Measurements from ENCODE around the gene RPH3AL.

RPH3AL gene

DNA sequence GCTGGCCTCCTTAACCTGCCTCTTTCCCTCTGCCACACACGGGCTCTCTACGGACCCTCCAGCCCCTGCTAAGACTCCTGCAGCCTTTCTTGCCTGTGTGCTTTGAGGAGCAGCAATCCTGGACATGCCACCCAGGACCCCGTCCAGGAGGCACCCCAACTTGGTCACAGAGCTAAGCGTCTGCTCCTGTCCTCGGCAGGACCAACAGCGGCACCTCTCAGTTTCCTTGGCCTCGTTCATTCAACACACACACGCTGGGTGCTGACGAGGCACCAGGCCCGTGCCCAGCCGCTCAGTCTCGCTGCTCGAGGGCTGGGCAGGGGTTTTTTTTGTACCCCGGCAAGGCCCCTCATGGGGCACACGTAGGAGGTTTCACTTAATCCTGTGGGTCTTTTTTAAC is 15.2 kb downstream of the RPH3AL start:
- H3K27me3 ChIP-seq (replicated peaks): peaks cover 8% of the 10 kb centered on the region
- in situ Hi-C loops (cut with HindIII; ENCODE audit: low pct_ligation_motif_present, low sequenced_read_pairs): no loop called here
- H3K36me3 ChIP-seq (replicated peaks): no peaks in the 10 kb centered on the region
- H3K4me3 ChIP-seq (ENCODE audit: low read depth, low read length): no peak overlapping the region
- TF ChIP-seq, protein P1, sequence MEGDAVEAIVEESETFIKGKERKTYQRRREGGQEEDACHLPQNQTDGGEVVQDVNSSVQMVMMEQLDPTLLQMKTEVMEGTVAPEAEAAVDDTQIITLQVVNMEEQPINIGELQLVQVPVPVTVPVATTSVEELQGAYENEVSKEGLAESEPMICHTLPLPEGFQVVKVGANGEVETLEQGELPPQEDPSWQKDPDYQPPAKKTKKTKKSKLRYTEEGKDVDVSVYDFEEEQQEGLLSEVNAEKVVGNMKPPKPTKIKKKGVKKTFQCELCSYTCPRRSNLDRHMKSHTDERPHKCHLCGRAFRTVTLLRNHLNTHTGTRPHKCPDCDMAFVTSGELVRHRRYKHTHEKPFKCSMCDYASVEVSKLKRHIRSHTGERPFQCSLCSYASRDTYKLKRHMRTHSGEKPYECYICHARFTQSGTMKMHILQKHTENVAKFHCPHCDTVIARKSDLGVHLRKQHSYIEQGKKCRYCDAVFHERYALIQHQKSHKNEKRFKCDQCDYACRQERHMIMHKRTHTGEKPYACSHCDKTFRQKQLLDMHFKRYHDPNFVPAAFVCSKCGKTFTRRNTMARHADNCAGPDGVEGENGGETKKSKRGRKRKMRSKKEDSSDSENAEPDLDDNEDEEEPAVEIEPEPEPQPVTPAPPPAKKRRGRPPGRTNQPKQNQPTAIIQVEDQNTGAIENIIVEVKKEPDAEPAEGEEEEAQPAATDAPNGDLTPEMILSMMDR (IDR thresholded peaks at IDR 0.05; ENCODE audit: low read depth, low read length, missing control alignments): no peak
- no peak for DNase-seq
- H3K27ac ChIP-seq: no peak overlapping the region

DNA sequence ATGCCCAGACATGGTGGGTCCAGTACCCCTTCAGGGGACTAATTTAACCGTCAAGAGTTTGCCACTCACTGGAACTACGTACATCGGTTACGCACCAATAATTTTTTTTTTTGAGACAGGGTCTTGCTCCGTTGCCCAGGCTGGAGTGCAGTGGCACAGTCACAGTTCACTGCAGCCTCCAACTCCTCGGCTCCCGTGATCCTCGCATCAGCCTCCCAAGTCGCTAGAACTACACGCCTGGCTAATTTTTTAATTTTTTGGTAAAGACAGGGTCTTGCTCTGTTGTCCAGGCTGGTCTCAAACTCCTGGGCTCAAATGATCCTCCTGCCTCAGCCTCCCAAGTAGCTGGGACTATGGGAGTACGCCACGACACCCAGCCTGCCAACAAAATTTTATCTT is 15.6 kb downstream of the RPH3AL start:
- Histone ChIP-seq H3K36me3 (replicated peaks) (no peaks in the 10 kb centered on the region), H3K4me3 (ENCODE audit: low read depth, low read length) (no peak overlapping the region), H3K27ac (no peak overlapping the region), H3K27me3 (replicated peaks) (peaks cover 8% of the 10 kb centered on the region)
- TF ChIP-seq, protein P1 (IDR thresholded peaks at IDR 0.05; ENCODE audit: low read depth, low read length, missing control alignments): no peak
- no peak for DNase-seq
- in situ Hi-C loops (cut with HindIII; ENCODE audit: low pct_ligation_motif_present, low sequenced_read_pairs): no loop called here

DNA sequence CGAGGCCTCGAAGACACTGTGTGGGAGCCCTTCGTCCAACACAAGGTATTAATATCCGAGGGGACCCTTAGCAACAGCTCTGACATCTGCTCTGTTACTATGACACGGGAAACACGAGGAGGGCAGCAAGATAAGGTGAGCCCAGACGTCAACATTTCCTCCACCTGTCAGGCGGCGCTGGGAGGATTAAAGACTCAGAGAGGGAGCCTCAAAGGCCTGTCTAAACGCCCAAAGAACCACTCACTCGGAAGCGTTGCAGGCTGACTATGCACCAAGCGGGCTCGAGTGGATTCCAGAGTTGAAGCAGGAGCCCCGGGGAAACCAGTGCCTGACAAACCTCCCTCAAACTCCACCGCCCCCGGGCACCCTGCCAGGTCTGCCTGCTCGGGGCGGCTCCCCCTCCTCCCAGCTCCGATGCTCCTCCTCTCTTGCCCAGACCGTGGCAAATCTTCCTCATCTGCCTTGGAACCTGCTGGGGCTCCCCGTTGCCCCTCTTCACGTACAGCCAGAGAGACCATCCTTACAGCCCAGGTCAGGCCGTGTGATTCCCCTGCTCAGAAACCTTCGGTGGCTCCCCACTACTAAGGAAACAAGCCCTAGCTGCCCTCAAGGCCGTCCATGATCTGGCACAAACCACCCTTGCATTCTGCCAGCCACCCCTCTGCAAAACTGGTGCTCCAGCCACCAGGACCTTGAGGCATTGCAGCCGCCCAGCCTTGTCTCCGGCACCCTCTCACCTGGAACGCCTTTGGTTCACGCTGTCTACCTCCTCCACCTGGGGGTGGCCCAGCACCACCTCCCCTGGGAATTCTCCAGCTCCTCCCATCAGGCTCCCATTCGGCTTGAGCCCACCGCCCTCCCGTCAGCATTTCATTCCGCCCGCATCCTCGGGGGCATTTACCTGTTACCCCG is 16.2 kb downstream of the RPH3AL start:
- no peak for DNase-seq
- no peaks in the 10 kb centered on the region for H3K36me3 ChIP-seq (replicated peaks)
- TF ChIP-seq, protein P1 (IDR thresholded peaks at IDR 0.05; ENCODE audit: low read depth, low read length, missing control alignments): no peak
- in situ Hi-C loops (cut with HindIII; ENCODE audit: low pct_ligation_motif_present, low sequenced_read_pairs): no loop called here
- no peak overlapping the region for H3K27ac ChIP-seq
- H3K4me3 ChIP-seq (ENCODE audit: low read depth, low read length): no peak overlapping the region
- H3K27me3 ChIP-seq (replicated peaks): peaks cover 10% of the 10 kb centered on the region

DNA sequence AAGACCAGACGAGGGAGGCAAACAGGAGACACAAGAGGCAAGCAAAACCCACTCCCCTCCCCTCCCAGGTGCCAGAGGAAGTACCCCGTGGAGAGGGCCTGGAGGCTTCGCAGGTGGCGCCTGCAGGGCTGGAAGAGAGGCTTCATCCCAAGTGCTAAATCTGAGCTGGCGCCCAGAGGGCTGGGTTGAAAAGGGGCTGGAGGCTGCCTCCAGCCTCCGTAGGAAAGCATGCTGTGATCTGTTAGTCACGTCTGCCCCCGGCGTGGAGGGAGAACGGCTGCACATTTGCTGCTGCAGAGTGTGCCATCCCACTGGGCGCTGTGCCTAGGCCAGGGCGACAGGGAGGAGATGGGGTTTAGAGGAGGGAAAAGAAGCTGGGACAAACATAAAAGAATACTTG is 16.9 kb downstream of the RPH3AL start:
- DNase-seq: no peak

DNA sequence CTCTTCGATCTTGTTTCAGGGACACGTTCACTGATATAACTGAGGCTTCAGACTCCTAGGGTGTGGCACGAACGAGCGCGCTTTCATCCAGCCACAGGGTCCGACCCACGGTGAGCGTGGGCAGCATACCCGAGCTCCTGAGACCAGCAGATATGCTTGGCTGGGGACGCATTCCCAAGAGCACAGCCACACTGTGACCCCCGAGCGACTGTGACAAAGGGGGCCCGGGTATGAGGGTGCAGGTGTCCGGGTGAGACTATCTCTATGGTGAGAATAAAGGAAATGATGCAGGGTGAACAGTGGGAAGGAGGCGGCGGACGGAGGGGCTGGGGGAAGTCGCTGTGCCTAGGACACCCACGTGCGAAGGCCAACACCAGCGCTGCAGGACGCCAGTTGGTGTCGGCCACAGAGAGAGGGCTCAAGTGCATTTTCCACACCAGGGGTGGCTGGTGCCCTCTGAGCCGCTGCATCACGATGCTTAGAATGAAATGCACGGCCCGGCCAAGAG is 17.6 kb downstream of the RPH3AL start:
- Histone ChIP-seq H3K27ac (no peak overlapping the region), H3K4me3 (ENCODE audit: low read depth, low read length) (no peak overlapping the region), H3K36me3 (replicated peaks) (no peaks in the 10 kb centered on the region), H3K27me3 (replicated peaks) (peaks cover 11% of the 10 kb centered on the region)
- in situ Hi-C loops (cut with HindIII; ENCODE audit: low pct_ligation_motif_present, low sequenced_read_pairs): no loop called here
- TF ChIP-seq, protein P1 (IDR thresholded peaks at IDR 0.05; ENCODE audit: low read depth, low read length, missing control alignments): no peak
- no peak for DNase-seq

More for the DNA sequence above, 16.9 kb downstream of the RPH3AL start:
- Histone ChIP-seq H3K27me3 (replicated peaks) (peaks cover 11% of the 10 kb centered on the region), H3K36me3 (replicated peaks) (no peaks in the 10 kb centered on the region), H3K4me3 (ENCODE audit: low read depth, low read length) (no peak overlapping the region), H3K27ac (no peak overlapping the region)
- TF ChIP-seq, protein P1 (IDR thresholded peaks at IDR 0.05; ENCODE audit: low read depth, low read length, missing control alignments): no peak
- in situ Hi-C loops (cut with HindIII; ENCODE audit: low pct_ligation_motif_present, low sequenced_read_pairs): no loop called here

All from brain microvascular endothelial cell (primary cell).